ENCODE results near the gene UBE2M. TPM values are rescaled to one million over a fixed set of nuclear protein-coding genes. Genes with fewer than 3 reads are reported as not detected.
"Not testable (repeated sequence)": the region's sequence is repeated elsewhere in the genome, so short reads cannot be mapped to it uniquely, and the experiment has no call there.

The UBE2M gene
- 118 TPM for total RNA-seq (ENCODE audit: unreplicated experiment)
- long read RNA-seq, partial matches to known transcripts, result 1 of 4 reads
- long read RNA-seq, other reads (novel, unspliced or antisense), result 0 of 4 reads

- H3K27me3 Mint-ChIP-seq (ENCODE audit: unreplicated experiment), result peaks cover 15% of the 10 kb centered on the region
- TF ChIP-seq, protein P1, sequence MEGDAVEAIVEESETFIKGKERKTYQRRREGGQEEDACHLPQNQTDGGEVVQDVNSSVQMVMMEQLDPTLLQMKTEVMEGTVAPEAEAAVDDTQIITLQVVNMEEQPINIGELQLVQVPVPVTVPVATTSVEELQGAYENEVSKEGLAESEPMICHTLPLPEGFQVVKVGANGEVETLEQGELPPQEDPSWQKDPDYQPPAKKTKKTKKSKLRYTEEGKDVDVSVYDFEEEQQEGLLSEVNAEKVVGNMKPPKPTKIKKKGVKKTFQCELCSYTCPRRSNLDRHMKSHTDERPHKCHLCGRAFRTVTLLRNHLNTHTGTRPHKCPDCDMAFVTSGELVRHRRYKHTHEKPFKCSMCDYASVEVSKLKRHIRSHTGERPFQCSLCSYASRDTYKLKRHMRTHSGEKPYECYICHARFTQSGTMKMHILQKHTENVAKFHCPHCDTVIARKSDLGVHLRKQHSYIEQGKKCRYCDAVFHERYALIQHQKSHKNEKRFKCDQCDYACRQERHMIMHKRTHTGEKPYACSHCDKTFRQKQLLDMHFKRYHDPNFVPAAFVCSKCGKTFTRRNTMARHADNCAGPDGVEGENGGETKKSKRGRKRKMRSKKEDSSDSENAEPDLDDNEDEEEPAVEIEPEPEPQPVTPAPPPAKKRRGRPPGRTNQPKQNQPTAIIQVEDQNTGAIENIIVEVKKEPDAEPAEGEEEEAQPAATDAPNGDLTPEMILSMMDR (IDR thresholded peaks at IDR 0.05; ENCODE audit: partially characterized antibody, unreplicated experiment), result no peak
- peak within 1 kb of the TSS; percentile 96 for H3K4me3 Mint-ChIP-seq (ENCODE audit: unreplicated experiment)
- peak within 1 kb of the TSS; percentile 93 for H3K27ac Mint-ChIP-seq (ENCODE audit: unreplicated experiment)
- no peaks in the 10 kb centered on the region for H3K36me3 Mint-ChIP-seq (ENCODE audit: unreplicated experiment)
- peaks cover 19% of the 10 kb centered on the region for H3K4me1 Mint-ChIP-seq (ENCODE audit: low read depth, unreplicated experiment)
- DNase-seq, result peak; percentile 91
- H3K9me3 Mint-ChIP-seq (ENCODE audit: unreplicated experiment), result peaks cover 25% of the 10 kb centered on the region
These were observed at the start of gene UBE2M for GRCh38 chr19:58558066-58558622. UBE2M (minus strand) TSS chr19:58558611; CDS start chr19:58558381, 230 bp downstream.

- not testable (repeated sequence) for H3K27me3 Mint-ChIP-seq (ENCODE audit: unreplicated experiment); H3K4me3 Mint-ChIP-seq (ENCODE audit: unreplicated experiment); H3K27ac Mint-ChIP-seq (ENCODE audit: unreplicated experiment); H3K9me3 Mint-ChIP-seq (ENCODE audit: unreplicated experiment); H3K4me1 Mint-ChIP-seq (ENCODE audit: low read depth, unreplicated experiment); DNase-seq; H3K36me3 Mint-ChIP-seq (ENCODE audit: unreplicated experiment)
These were observed 48.8 kb upstream of the UBE2M start for GRCh38 chr19:58607213-58607612.

GRCh38 chr19:58606251-58606896 lies 48.0 kb upstream of the UBE2M start:
- TF ChIP-seq, protein P1 (IDR thresholded peaks at IDR 0.05; ENCODE audit: partially characterized antibody, unreplicated experiment), result peak; percentile 52
- H3K27me3 Mint-ChIP-seq (ENCODE audit: unreplicated experiment); H3K4me3 Mint-ChIP-seq (ENCODE audit: unreplicated experiment); H3K36me3 Mint-ChIP-seq (ENCODE audit: unreplicated experiment); H3K27ac Mint-ChIP-seq (ENCODE audit: unreplicated experiment); DNase-seq; H3K4me1 Mint-ChIP-seq (ENCODE audit: low read depth, unreplicated experiment); H3K9me3 Mint-ChIP-seq (ENCODE audit: unreplicated experiment): not testable (repeated sequence)

DNA sequence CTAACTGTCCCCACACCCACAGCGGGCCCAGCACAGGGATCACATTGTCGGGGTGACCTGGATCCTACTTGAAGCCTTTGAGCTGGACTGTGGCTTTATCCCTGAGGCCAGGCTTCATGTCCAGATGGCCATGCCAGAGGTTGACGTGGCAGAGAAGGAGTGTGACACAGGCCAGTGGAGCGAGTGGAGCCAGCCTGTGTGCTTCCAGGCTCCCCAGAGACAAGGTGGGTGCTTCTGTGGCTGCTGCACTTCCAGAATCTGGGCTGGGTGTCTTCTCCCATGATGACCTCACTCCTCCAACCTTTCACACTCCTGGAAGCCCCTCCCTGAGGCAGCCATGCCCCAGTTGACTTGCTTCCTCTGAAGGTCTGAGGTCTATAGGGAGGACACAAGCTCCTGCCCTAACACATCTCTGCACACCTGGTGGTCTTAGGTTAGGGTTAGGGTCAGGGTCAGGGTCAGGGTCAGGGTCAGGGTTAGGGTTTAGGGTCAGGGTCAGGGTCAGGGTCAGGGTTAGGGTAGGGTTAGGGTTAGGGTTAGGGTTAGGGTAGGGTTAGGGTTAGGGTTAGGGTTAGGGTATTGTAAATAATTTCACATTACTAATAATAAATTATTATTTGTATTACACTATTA lies 27.8 kb upstream of the UBE2M start:
- Mint-ChIP-seq H3K4me3 (ENCODE audit: unreplicated experiment) (no peak overlapping the region), H3K36me3 (ENCODE audit: unreplicated experiment) (no peaks in the 10 kb centered on the region), H3K4me1 (ENCODE audit: low read depth, unreplicated experiment) (no peaks in the 10 kb centered on the region), H3K27me3 (ENCODE audit: unreplicated experiment) (peaks cover 2% of the 10 kb centered on the region), H3K9me3 (ENCODE audit: unreplicated experiment) (peaks cover 7% of the 10 kb centered on the region), H3K27ac (ENCODE audit: unreplicated experiment) (no peak overlapping the region)
- TF ChIP-seq, protein P1 (IDR thresholded peaks at IDR 0.05; ENCODE audit: partially characterized antibody, unreplicated experiment), result no peak
- no peak for DNase-seq

DNA sequence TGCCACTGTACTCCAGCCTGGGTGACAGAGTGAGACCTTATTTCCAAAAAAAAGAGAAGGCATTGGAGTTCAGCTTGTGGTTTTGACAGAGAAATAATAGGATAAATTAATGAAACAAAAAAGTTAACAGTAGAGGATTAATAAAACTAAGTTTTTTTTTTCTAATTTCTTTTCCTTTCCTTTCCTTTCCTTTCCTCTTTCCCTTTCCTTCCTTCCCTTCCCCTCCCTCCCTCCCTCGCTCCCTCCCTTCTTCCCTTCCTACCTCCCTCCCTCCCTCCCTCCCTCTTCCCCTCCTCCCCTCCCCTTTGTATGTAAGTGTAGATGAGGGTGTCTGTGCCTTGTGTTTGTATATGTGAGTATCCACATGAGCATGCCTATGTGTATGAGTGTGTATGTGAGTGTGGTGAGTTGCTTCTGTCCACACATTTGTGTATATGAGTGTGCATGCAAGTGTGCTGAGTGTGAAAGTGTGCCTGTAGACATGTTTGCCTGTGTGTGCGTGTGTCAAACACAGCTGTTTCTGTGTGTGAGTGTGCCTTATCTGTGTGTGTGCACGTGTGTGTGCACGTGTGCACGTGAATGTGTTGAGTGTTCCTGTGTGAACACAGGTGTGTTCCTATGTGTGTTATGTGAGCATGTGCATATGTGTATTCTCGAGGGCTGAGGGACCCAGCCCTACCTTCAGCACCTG lies 27.2 kb upstream of the UBE2M start:
- Mint-ChIP-seq H3K4me3 (ENCODE audit: unreplicated experiment) (no peak overlapping the region), H3K36me3 (ENCODE audit: unreplicated experiment) (no peaks in the 10 kb centered on the region), H3K9me3 (ENCODE audit: unreplicated experiment) (peaks cover 9% of the 10 kb centered on the region), H3K27me3 (ENCODE audit: unreplicated experiment) (peaks cover 2% of the 10 kb centered on the region), H3K4me1 (ENCODE audit: low read depth, unreplicated experiment) (no peaks in the 10 kb centered on the region), H3K27ac (ENCODE audit: unreplicated experiment) (no peak overlapping the region)
- no peak for DNase-seq
- TF ChIP-seq, protein P1 (IDR thresholded peaks at IDR 0.05; ENCODE audit: partially characterized antibody, unreplicated experiment), result no peak

Measured in glutamatergic neuron (in vitro differentiated cells).